H1 (cell line): ENCODE data around the gene LUZP1. TPM values are rescaled to one million over a fixed set of nuclear protein-coding genes. Genes with fewer than 3 reads are reported as not detected.

Experiments used
- CTCF ChIA-PET: fragments of 300-600 bp; sonication (Branson Sonifier 250); formaldehyde crosslinking; loops from one replicate; lab custom pipeline; 2021; ENCODE audit not compliant: partially characterized antibody; lab: Charles Lee
- POLR2A ChIA-PET: fragments of 300-600 bp; sonication (Branson Sonifier 250); formaldehyde crosslinking; loops from one replicate; lab custom pipeline; 2021; ENCODE audit warnings: inconsistent platforms; ENCODE audit not compliant: partially characterized antibody; lab: Charles Lee
- DNase-seq, 2 experiments: peaks; one replicate each; pipeline versions ENCODE4 v3.0.0 to v3.0.0-alpha.2; 2010 to 2022; ENCODE audit warnings: low spot score in 2 of 2, low read depth in 1 of 2, mixed read lengths in 1 of 2
- FAIRE-seq: peaks from 2 replicates; lab custom pipeline; 2011; peaks lifted over from hg19 to GRCh38; lab: Jason Lieb, UNC
- H2AFZ ChIP-seq: 2 replicates; pipeline ENCODE4 v1.8.1; 2012; ENCODE audit warnings: low read length, inconsistent platforms
- H2AK5ac ChIP-seq: 2 replicates; pipeline ENCODE4 v1.6.1; 2013; ENCODE audit warnings: low read depth, low read length
- H2BK120ac ChIP-seq: replicated peaks from 2 replicates; pipeline ENCODE3; 2013; ENCODE audit warnings: low read depth, low read length, inconsistent platforms
- H2BK12ac ChIP-seq: 2 replicates; pipeline ENCODE4 v1.6.1; 2013; ENCODE audit warnings: low read depth, low read length
- H2BK15ac ChIP-seq: 2 replicates; pipeline ENCODE4 v1.6.1; 2013; ENCODE audit warnings: low read length
- H2BK20ac ChIP-seq: 2 replicates; pipeline ENCODE4 v1.6.1; 2013; ENCODE audit warnings: low read length
- H2BK5ac ChIP-seq: 2 replicates; pipeline ENCODE4 v1.6.1; 2013; ENCODE audit warnings: low read depth, low read length
- H3K14ac ChIP-seq: 2 replicates; pipeline ENCODE4 v1.6.1; 2013; ENCODE audit warnings: inconsistent platforms; ENCODE audit not compliant: insufficient read length
- H3K18ac ChIP-seq: 2 replicates; pipeline ENCODE4 v1.6.1; 2013; ENCODE audit warnings: low read length; ENCODE audit errors: extremely low read depth
- H3K23ac ChIP-seq: 2 replicates; pipeline ENCODE4 v1.6.1; 2013; ENCODE audit warnings: inconsistent platforms; ENCODE audit not compliant: insufficient read length
- H3K23me2 ChIP-seq: 2 replicates; pipeline ENCODE4 v1.6.1; 2013; ENCODE audit warnings: low read depth, low read length
- H3K27ac ChIP-seq: 2 replicates; pipeline ENCODE4 v1.6.1; 2011; ENCODE audit warnings: low read depth, low read length, inconsistent platforms
- H3K27me3 ChIP-seq, 4 experiments: replicated peaks in 1 of 4; 1 replicate in 1 of 4; 2 replicates in 3 of 4; pipeline versions ENCODE4 v1.6.1 to v1.8.1; 2011 to 2013; ENCODE audit warnings: low read length in 3 of 4, mild to moderate bottlenecking in 3 of 4, inconsistent platforms in 2 of 4, mixed read lengths in 2 of 4, moderate library complexity in 1 of 4; ENCODE audit not compliant: control insufficient read depth in 3 of 4, insufficient read depth in 3 of 4; ENCODE audit errors: extremely low read depth in 1 of 4
- H3K36me3 ChIP-seq, 4 experiments: 2 replicates each; pipeline versions ENCODE4 v1.6.1 to v1.8.1; 2011 to 2013; ENCODE audit warnings: mild to moderate bottlenecking in 4 of 4, low read length in 3 of 4, moderate library complexity in 2 of 4, control low read depth in 1 of 4, inconsistent platforms in 1 of 4; ENCODE audit not compliant: insufficient read depth in 4 of 4, control insufficient read depth in 2 of 4
- H3K4ac ChIP-seq: replicated peaks from 2 replicates; pipeline ENCODE3; 2013; ENCODE audit warnings: low read length, low read depth, mixed read lengths, inconsistent platforms; ENCODE audit not compliant: insufficient read length
- H3K4me1 ChIP-seq, 4 experiments: replicated peaks in 1 of 4; 1 replicate in 1 of 4; 2 replicates in 3 of 4; pipeline versions ENCODE4 v1.6.1 to v1.8.1; 2011 to 2013; ENCODE audit warnings: low read length in 3 of 4, inconsistent platforms in 2 of 4, mixed read lengths in 1 of 4; ENCODE audit not compliant: insufficient read depth in 4 of 4, control insufficient read depth in 3 of 4
- H3K4me2 ChIP-seq, 2 experiments: 2 replicates each; pipeline versions ENCODE4 v1.6.1 to v1.8.1; 2011 to 2013; ENCODE audit warnings: low read depth in 2 of 2, low read length in 2 of 2, control low read depth in 1 of 2, inconsistent platforms in 1 of 2, mild to moderate bottlenecking in 1 of 2; ENCODE audit not compliant: insufficient read depth in 1 of 2
- H3K4me3 ChIP-seq, 4 experiments: fragments of 200-600, 300-600 bp in 1 of 4; sonication (generic), shearing (Covaris generic), sonication (Bioruptor Twin) in 1 of 4; 2 replicates each; pipeline versions ENCODE4 v1.5.1 to v1.8.1; 2011 to 2016; ENCODE audit warnings: low read length in 4 of 4, low read depth in 3 of 4, control low read depth in 2 of 4, inconsistent platforms in 2 of 4, mild to moderate bottlenecking in 2 of 4, mixed read lengths in 1 of 4, moderate library complexity in 1 of 4; ENCODE audit not compliant: insufficient read depth in 2 of 4; ENCODE audit errors: extremely low read depth in 1 of 4
- H3K56ac ChIP-seq: replicated peaks from 2 replicates; pipeline ENCODE3; 2013; ENCODE audit warnings: low read depth, mild to moderate bottlenecking, mixed read lengths, low read length, inconsistent platforms; ENCODE audit not compliant: insufficient read length
- H3K79me1 ChIP-seq: 2 replicates; pipeline ENCODE4 v1.6.1; 2013; ENCODE audit warnings: low read depth, low read length, control low read depth
- H3K79me2 ChIP-seq, 2 experiments: 2 replicates each; pipeline versions ENCODE4 v1.6.1 to v1.8.1; 2012 to 2013; ENCODE audit warnings: low read length in 2 of 2, mild to moderate bottlenecking in 2 of 2, inconsistent platforms in 1 of 2; ENCODE audit not compliant: insufficient read depth in 2 of 2, control insufficient read depth in 1 of 2
- H3K9ac ChIP-seq, 4 experiments: replicated peaks in 1 of 4; 1 replicate in 1 of 4; 2 replicates in 3 of 4; pipeline versions ENCODE4 v1.6.1 to v1.8.1; 2011 to 2013; ENCODE audit warnings: low read depth in 3 of 4, low read length in 3 of 4, control low read depth in 2 of 4, mild to moderate bottlenecking in 2 of 4, moderate library complexity in 2 of 4, inconsistent platforms in 1 of 4; ENCODE audit errors: extremely low read depth in 1 of 4
- H3K9me3 ChIP-seq, 2 experiments: 2 replicates each; pipeline versions ENCODE4 v1.6.1 to v1.8.1; 2012 to 2013; ENCODE audit warnings: mild to moderate bottlenecking in 2 of 2, moderate library complexity in 2 of 2, control low read depth in 1 of 2, inconsistent platforms in 1 of 2, low read depth in 1 of 2, low read length in 1 of 2, mixed read lengths in 1 of 2; ENCODE audit not compliant: insufficient read depth in 2 of 2
- H4K20me1 ChIP-seq, 2 experiments: replicated peaks in 1 of 2; 2 replicates each; pipeline versions ENCODE3 to v1.8.1; 2011 to 2013; ENCODE audit warnings: inconsistent platforms in 2 of 2, low read length in 2 of 2, mild to moderate bottlenecking in 1 of 2; ENCODE audit not compliant: insufficient read depth in 2 of 2, control insufficient read depth in 1 of 2
- H4K5ac ChIP-seq: 2 replicates; pipeline ENCODE4 v1.6.1; 2013; ENCODE audit warnings: low read length, low read depth, mixed read lengths, inconsistent platforms; ENCODE audit not compliant: insufficient read length
- H4K8ac ChIP-seq: 2 replicates; pipeline ENCODE4 v1.8.0; 2013; ENCODE audit warnings: mild to moderate bottlenecking, moderate library complexity, low read length, inconsistent platforms; ENCODE audit not compliant: insufficient read depth; ENCODE audit errors: extremely low read depth
- H4K91ac ChIP-seq: replicated peaks from 2 replicates; pipeline ENCODE3; 2013; ENCODE audit warnings: low read length, mixed read lengths, inconsistent platforms; ENCODE audit not compliant: insufficient read length
- CHD2 ChIP-seq: IDR thresholded peaks from 2 replicates; pipeline ENCODE4 v1.6.1; 2012; ENCODE audit warnings: low read length, improper control_type of control experiment
- CTBP2 ChIP-seq: IDR thresholded peaks from 2 replicates; pipeline ENCODE4 v1.7.0; 2011; ENCODE audit warnings: borderline replicate concordance, mild to moderate bottlenecking, moderate library complexity, mixed read lengths, low read length; ENCODE audit not compliant: insufficient read depth, insufficient read length
- KDM1A ChIP-seq: fragments of 200-600, 300-600 bp; sonication (generic); IDR thresholded peaks from 2 replicates; pipeline ENCODE4 v1.7.1; 2016; ENCODE audit warnings: mild to moderate bottlenecking, low read length, borderline replicate concordance
- RBBP5 ChIP-seq: IDR thresholded peaks from 2 replicates; pipeline ENCODE4 v1.7.1; 2012; ENCODE audit warnings: low read depth, mild to moderate bottlenecking, inconsistent platforms, low read length, moderate library complexity, borderline replicate concordance
- RFX5 ChIP-seq: IDR thresholded peaks from 2 replicates; pipeline ENCODE4 v1.6.1; 2011; ENCODE audit warnings: low read depth, low read length, improper control_type of control experiment, borderline replicate concordance
- WGBS, 2 experiments: shearing (Covaris generic) in 1 of 2; methylation state at CpG; one replicate each; pipeline versions ENCODE4 v1.1.6 to v1.1.7; 2013 to 2015; ENCODE audit warnings: low lambda C conversion rate in 2 of 2, mixed read lengths in 2 of 2, inconsistent platforms in 1 of 2, low coverage in 1 of 2, missing lambda C conversion rate in 1 of 2; ENCODE audit not compliant: insufficient replicate concordance in 2 of 2, insufficient coverage in 1 of 2, insufficient read length in 1 of 2; ENCODE audit errors: extremely low coverage in 1 of 2, missing lambda C conversion rate in 1 of 2; 5-methylcytosine and 5-hydroxymethylcytosine counted together
- polyA plus RNA-seq, 7 experiments: library from polyadenylated mRNA; depleted of rRNA in 3 of 7; stranded (reverse) in 5 of 7; unstranded in 2 of 7; fragments of >200 nt in 5 of 7; fragments of 200-250 nt in 2 of 7; gene quantifications; 1 replicate in 5 of 7; 2 replicates in 1 of 7; 4 replicates in 1 of 7; pipeline versions ENCODE4 v1.2.1 to v1.2.3, GENCODE V29; 2011 to 2013; ENCODE audit warnings: missing spikeins in 2 of 7, mixed read lengths in 2 of 7
- total RNA-seq: library from RNA; stranded (reverse); fragmentation: NEBNext Ultra II Directional; extraction: Animal tissue kit (Norgen Biotek cat#: 25700); gene quantifications from 2 replicates; pipeline ENCODE4 v1.2.1, GENCODE V29; 2021
- TF ChIP-seq, protein P1 (sequence below), 3 experiments: IDR thresholded peaks; 1 replicate in 2 of 3; 2 replicates in 1 of 3; pipeline versions ENCODE4 v1.5.1 to v1.6.1; 2011; ENCODE audit warnings: low read length in 3 of 3, mild to moderate bottlenecking in 3 of 3, inconsistent platforms in 2 of 3, low read depth in 1 of 3, moderate library complexity in 1 of 3; ENCODE audit not compliant: insufficient read depth in 1 of 3; ENCODE audit errors: control extremely low read depth in 1 of 3
- TF ChIP-seq, protein P2 (sequence below): IDR thresholded peaks from 2 replicates; pipeline ENCODE4 v1.6.1; 2012; ENCODE audit warnings: inconsistent platforms

The LUZP1 gene
- total and polyA plus RNA-seq, 2 of the 8 experiments (the other 6 are each of a cell fraction or from before 2014, with no cell fraction given) = 14.0 to 60.5 TPM

DNA sequence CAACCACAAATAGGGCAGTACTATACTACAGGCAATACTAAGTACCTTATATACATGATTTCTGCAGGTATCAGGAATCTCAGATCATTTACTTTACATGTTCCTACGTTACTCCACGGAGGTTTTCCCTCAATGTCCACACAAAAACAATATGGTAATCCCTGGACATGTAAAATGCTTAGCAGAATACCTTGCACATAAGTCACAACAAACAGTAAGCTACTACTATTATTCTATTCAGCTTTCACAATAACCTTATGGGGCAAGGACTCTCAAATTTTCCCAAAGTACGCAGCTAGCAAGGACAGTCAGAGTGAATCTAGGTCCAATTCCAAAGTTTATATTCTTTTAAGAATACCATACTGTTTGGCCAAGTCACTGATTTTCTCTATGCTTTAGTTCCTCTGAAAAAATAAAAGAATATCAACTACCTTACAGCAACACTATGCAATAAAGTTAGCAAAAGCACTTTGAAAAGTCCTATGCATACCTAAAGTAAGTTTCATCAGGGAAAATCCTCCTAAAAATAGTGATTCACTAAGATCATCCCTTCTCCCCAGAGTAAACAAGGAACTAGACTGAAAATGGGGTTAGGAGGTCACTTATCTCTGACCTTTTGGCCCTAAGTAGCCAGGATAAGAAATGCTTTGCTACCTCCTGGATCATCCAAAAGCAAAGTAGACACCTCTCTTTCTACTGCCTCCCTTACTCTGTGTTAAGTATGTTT is 67.4 kb downstream of the LUZP1 start:
- Histone ChIP-seq H4K5ac (no peak overlapping the region), H3K9ac (no peak overlapping the region), H3K27ac (no peak overlapping the region), H2BK12ac (no peak overlapping the region), H3K79me1 (0 out of 2 replicates have a peak, but pooled peaks cover 4% of the 10 kb centered on the region), H3K4me2 (no peak overlapping the region), H3K79me2 (peaks cover 4 to 22% of the 10 kb centered on the region in 2 experiments; a peak in 3 of 4 replicates), H3K18ac (no peak overlapping the region), H2AFZ (no peak overlapping the region), H3K4me1 (peaks cover 0 to 5% (median 1%) of the 10 kb centered on the region in 4 experiments; a peak in 2 of 7 replicates), H2BK20ac (no peak overlapping the region), H4K91ac (no peak overlapping the region), H3K4me3 (no peak overlapping the region), H3K36me3 (no peaks in the 10 kb centered on the region; a peak in 2 of 8 replicates), H2BK120ac (no peak overlapping the region), H3K23ac (no peak overlapping the region), H2BK5ac (no peak overlapping the region), H3K4ac (no peak overlapping the region), H3K27me3 (no peaks in the 10 kb centered on the region), H2BK15ac (no peak overlapping the region), H3K14ac (no peak overlapping the region), H4K8ac (no peak overlapping the region), H3K56ac (no peak overlapping the region), H4K20me1 (peaks cover 5 to 9% of the 10 kb centered on the region in 2 experiments), H3K23me2 (no peaks in the 10 kb centered on the region; the same call in 1 of the 2 replicates), H3K9me3 (no peaks in the 10 kb centered on the region), H2AK5ac (no peak overlapping the region)
- WGBS, 2 experiments = 92% methylated on average over 3 of the region's 3 CpGs; no CpG with 5 or more reads in 1 of the 2 experiments
- ChIA-PET POLR2A (interaction anchor here (2.8 to 3.1 kb wide), 2 partner anchors 9 to 84 kb away, joined by 11 to 19 read pairs; no protein-coding TSS in a partner anchor), CTCF (interaction anchor here (0.5 to 27.1 kb wide), 11 partner anchors 11 to 110 kb away, joined by 3 to 705 read pairs (median 7); partner anchors contain the start of gene LUZP1)
- DNase-seq (no peak), FAIRE-seq (no peak)
- no peak for TF ChIP-seq RFX5
- TF ChIP-seq CTBP2 = no peak
- TF ChIP-seq, protein P1, sequence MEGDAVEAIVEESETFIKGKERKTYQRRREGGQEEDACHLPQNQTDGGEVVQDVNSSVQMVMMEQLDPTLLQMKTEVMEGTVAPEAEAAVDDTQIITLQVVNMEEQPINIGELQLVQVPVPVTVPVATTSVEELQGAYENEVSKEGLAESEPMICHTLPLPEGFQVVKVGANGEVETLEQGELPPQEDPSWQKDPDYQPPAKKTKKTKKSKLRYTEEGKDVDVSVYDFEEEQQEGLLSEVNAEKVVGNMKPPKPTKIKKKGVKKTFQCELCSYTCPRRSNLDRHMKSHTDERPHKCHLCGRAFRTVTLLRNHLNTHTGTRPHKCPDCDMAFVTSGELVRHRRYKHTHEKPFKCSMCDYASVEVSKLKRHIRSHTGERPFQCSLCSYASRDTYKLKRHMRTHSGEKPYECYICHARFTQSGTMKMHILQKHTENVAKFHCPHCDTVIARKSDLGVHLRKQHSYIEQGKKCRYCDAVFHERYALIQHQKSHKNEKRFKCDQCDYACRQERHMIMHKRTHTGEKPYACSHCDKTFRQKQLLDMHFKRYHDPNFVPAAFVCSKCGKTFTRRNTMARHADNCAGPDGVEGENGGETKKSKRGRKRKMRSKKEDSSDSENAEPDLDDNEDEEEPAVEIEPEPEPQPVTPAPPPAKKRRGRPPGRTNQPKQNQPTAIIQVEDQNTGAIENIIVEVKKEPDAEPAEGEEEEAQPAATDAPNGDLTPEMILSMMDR (IDR thresholded peaks at IDR 0.05; ENCODE audit: control extremely low read depth in 1 of 3, insufficient read depth in 1 of 3, low read depth in 1 of 3, low read length in 3 of 3) = no peak
- no peak for TF ChIP-seq CHD2
- no peak for TF ChIP-seq KDM1A
- TF ChIP-seq RBBP5 = no peak
- TF ChIP-seq, protein P2, sequence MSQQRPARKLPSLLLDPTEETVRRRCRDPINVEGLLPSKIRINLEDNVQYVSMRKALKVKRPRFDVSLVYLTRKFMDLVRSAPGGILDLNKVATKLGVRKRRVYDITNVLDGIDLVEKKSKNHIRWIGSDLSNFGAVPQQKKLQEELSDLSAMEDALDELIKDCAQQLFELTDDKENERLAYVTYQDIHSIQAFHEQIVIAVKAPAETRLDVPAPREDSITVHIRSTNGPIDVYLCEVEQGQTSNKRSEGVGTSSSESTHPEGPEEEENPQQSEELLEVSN = no peak
